Hepatocyte (in vitro differentiated cells): ENCODE results near the gene DKK1. TPM values are rescaled to one million over a fixed set of nuclear protein-coding genes. Genes with fewer than 3 reads are reported as not detected.

Source experiments
- DNase-seq: peaks from one replicate; pipeline ENCODE4 v3.0.0-alpha.2; 2016; ENCODE audit warnings: low spot score
- H2AFZ ChIP-seq: fragments of 200-600 bp; sonication (generic); 2 replicates; pipeline ENCODE4 v1.6.0; 2016; ENCODE audit warnings: antibody characterized with exemption, mild to moderate bottlenecking
- H3K27ac ChIP-seq: fragments of 200-600 bp; sonication (generic); 2 replicates; pipeline ENCODE4 v1.5.1; 2016; ENCODE audit warnings: mild to moderate bottlenecking
- H3K27me3 ChIP-seq: fragments of 200-600 bp; sonication (generic); 2 replicates; pipeline ENCODE4 v1.6.1; 2016
- H3K36me3 ChIP-seq: fragments of 200-600 bp; sonication (generic); replicated peaks from 2 replicates; pipeline ENCODE4 v1.5.1; 2016; ENCODE audit warnings: low read depth; ENCODE audit not compliant: insufficient read depth
- H3K4me1 ChIP-seq: fragments of 200-600 bp; sonication (generic); 2 replicates; pipeline ENCODE4 v1.5.1; 2016; ENCODE audit warnings: mild to moderate bottlenecking, moderate library complexity; ENCODE audit not compliant: insufficient read depth
- H3K4me2 ChIP-seq: fragments of 200-600 bp; sonication (generic); 2 replicates; pipeline ENCODE4 v1.6.0; 2016
- H3K4me3 ChIP-seq: fragments of 200-600 bp; sonication (generic); 2 replicates; pipeline ENCODE4 v1.5.1; 2016; ENCODE audit warnings: mild to moderate bottlenecking
- H3K79me2 ChIP-seq: fragments of 200-600 bp; sonication (generic); 2 replicates; pipeline ENCODE4 v1.6.0; 2017; ENCODE audit warnings: mild to moderate bottlenecking
- H3K9me2 ChIP-seq: fragments of 200-600 bp; sonication (generic); replicated peaks from 2 replicates; pipeline ENCODE4 v1.6.0; 2017; ENCODE audit warnings: mild to moderate bottlenecking; ENCODE audit not compliant: insufficient read depth
- H3K9me3 ChIP-seq: fragments of 200-600 bp; sonication (generic); 2 replicates; pipeline ENCODE4 v1.5.1; 2016; ENCODE audit warnings: low read depth, mild to moderate bottlenecking
- H4K20me1 ChIP-seq: fragments of 200-600 bp; sonication (generic); 2 replicates; pipeline ENCODE4 v1.6.0; 2016; ENCODE audit warnings: mild to moderate bottlenecking; ENCODE audit not compliant: insufficient read depth, poor library complexity, severe bottlenecking
- EZH2 ChIP-seq: fragments of 200-600 bp; sonication (generic); IDR thresholded peaks from 2 replicates; pipeline ENCODE4 v1.6.1; 2016; ENCODE audit warnings: antibody characterized with exemption, mild to moderate bottlenecking, borderline replicate concordance
- EZH2phosphoT487 ChIP-seq: fragments of 200-600 bp; sonication (generic); IDR thresholded peaks from one replicate; pipeline ENCODE4 v1.6.1; 2018; ENCODE audit warnings: antibody characterized with exemption, mild to moderate bottlenecking, low read depth, moderate library complexity; ENCODE audit not compliant: unreplicated experiment, severe bottlenecking
- WGBS: methylation state at CpG from one replicate; pipeline ENCODE4 v1.1.6; 2016; ENCODE audit warnings: low lambda C conversion rate; ENCODE audit errors: missing lambda C conversion rate; 5-methylcytosine and 5-hydroxymethylcytosine counted together
- polyA plus RNA-seq: library from polyadenylated mRNA; unstranded; fragments of >200 nt; fragmentation: Nextera tagmentation; extraction: Ambion mirVana; gene quantifications from 2 replicates; pipeline ENCODE4 v1.2.1, GENCODE V29; 2016
- total RNA-seq: library from RNA; depleted of rRNA; stranded (reverse); fragments of >200 nt; gene quantifications from 2 replicates; pipeline ENCODE4 v1.2.3, GENCODE V29; 2014
- TF ChIP-seq, protein P1 (sequence below): fragments of 200-600 bp; sonication (generic); IDR thresholded peaks from 2 replicates; pipeline ENCODE4 v1.5.1; 2016; ENCODE audit warnings: antibody characterized with exemption, mild to moderate bottlenecking; ENCODE audit not compliant: poor library complexity

The DKK1 gene
- total and polyA plus RNA-seq, 2 experiments from 2014 or later, result 40.3 to 62.4 TPM

- no peak overlapping the region for H3K27ac ChIP-seq
- no peaks in the 10 kb centered on the region for H3K79me2 ChIP-seq
- H3K4me1 ChIP-seq, result no peaks in the 10 kb centered on the region
- no peak overlapping the region for H3K4me2 ChIP-seq
- H3K27me3 ChIP-seq, result no peaks in the 10 kb centered on the region
- no peak overlapping the region for H2AFZ ChIP-seq
- no peaks in the 10 kb centered on the region for H3K36me3 ChIP-seq
- no peaks in the 10 kb centered on the region for H3K9me3 ChIP-seq
- DNase-seq, result no peak
- H3K4me3 ChIP-seq, result no peak overlapping the region
- TF ChIP-seq, protein P1, sequence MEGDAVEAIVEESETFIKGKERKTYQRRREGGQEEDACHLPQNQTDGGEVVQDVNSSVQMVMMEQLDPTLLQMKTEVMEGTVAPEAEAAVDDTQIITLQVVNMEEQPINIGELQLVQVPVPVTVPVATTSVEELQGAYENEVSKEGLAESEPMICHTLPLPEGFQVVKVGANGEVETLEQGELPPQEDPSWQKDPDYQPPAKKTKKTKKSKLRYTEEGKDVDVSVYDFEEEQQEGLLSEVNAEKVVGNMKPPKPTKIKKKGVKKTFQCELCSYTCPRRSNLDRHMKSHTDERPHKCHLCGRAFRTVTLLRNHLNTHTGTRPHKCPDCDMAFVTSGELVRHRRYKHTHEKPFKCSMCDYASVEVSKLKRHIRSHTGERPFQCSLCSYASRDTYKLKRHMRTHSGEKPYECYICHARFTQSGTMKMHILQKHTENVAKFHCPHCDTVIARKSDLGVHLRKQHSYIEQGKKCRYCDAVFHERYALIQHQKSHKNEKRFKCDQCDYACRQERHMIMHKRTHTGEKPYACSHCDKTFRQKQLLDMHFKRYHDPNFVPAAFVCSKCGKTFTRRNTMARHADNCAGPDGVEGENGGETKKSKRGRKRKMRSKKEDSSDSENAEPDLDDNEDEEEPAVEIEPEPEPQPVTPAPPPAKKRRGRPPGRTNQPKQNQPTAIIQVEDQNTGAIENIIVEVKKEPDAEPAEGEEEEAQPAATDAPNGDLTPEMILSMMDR, result no peak
- no peak for TF ChIP-seq EZH2
- no peak for TF ChIP-seq EZH2phosphoT487
- 93% methylated on average over 21 of the region's 27 CpGs for WGBS
- H3K9me2 ChIP-seq, result peaks cover 2% of the 10 kb centered on the region
- H4K20me1 ChIP-seq, result no peaks in the 10 kb centered on the region
These were observed 32.6 kb downstream of the DKK1 start for GRCh38 chr10:52346394-52347326.

- H4K20me1 ChIP-seq, result no peaks in the 10 kb centered on the region
- no peak overlapping the region for H3K27ac ChIP-seq
- WGBS, result 96% methylated on average over 5 of the region's 5 CpGs
- H3K4me3 ChIP-seq, result no peak overlapping the region
- H3K9me3 ChIP-seq, result no peaks in the 10 kb centered on the region
- no peaks in the 10 kb centered on the region for H3K27me3 ChIP-seq
- TF ChIP-seq, protein P1, result no peak
- TF ChIP-seq EZH2phosphoT487 (no peak), EZH2 (no peak)
- no peaks in the 10 kb centered on the region for H3K4me1 ChIP-seq
- DNase-seq, result no peak
- peaks cover 2% of the 10 kb centered on the region for H3K9me2 ChIP-seq
- no peaks in the 10 kb centered on the region for H3K36me3 ChIP-seq
- H2AFZ ChIP-seq, result no peak overlapping the region
- H3K4me2 ChIP-seq, result no peak overlapping the region
- H3K79me2 ChIP-seq, result no peaks in the 10 kb centered on the region
These were observed 33.2 kb downstream of the DKK1 start for GRCh38 chr10:52347327-52347667.

- H3K36me3 ChIP-seq, result no peaks in the 10 kb centered on the region
- H2AFZ ChIP-seq, result no peak overlapping the region
- WGBS, result 99% methylated on average over 5 of the region's 5 CpGs
- TF ChIP-seq, protein P1, result no peak
- TF ChIP-seq EZH2phosphoT487 (no peak), EZH2 (no peak)
- H3K27ac ChIP-seq, result no peak overlapping the region
- no peaks in the 10 kb centered on the region for H3K9me3 ChIP-seq
- no peaks in the 10 kb centered on the region for H3K4me1 ChIP-seq
- H3K79me2 ChIP-seq, result no peaks in the 10 kb centered on the region
- no peak overlapping the region for H3K4me2 ChIP-seq
- H3K4me3 ChIP-seq, result no peak overlapping the region
- no peaks in the 10 kb centered on the region for H4K20me1 ChIP-seq
- no peaks in the 10 kb centered on the region for H3K27me3 ChIP-seq
- peaks cover 2% of the 10 kb centered on the region for H3K9me2 ChIP-seq
- no peak for DNase-seq
These were observed 34.0 kb downstream of the DKK1 start for GRCh38 chr10:52348037-52348564.
